Mammary microvascular endothelial cell (primary cell): ENCODE measurements around the gene PRR15. TPM values are rescaled to one million over a fixed set of nuclear protein-coding genes. Genes with fewer than 3 reads are reported as not detected.

Source experiments
- total RNA-seq: library from RNA; depleted of rRNA; stranded (reverse); fragments of >200 nt; gene quantifications from 2 replicates; pipeline ENCODE4 v1.2.3, GENCODE V29; 2015

The PRR15 gene, protein sequence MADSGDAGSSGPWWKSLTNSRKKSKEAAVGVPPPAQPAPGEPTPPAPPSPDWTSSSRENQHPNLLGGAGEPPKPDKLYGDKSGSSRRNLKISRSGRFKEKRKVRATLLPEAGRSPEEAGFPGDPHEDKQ
- 0.30 TPM in 1 of 2 replicates, not detected in the other for total RNA-seq

DNA sequence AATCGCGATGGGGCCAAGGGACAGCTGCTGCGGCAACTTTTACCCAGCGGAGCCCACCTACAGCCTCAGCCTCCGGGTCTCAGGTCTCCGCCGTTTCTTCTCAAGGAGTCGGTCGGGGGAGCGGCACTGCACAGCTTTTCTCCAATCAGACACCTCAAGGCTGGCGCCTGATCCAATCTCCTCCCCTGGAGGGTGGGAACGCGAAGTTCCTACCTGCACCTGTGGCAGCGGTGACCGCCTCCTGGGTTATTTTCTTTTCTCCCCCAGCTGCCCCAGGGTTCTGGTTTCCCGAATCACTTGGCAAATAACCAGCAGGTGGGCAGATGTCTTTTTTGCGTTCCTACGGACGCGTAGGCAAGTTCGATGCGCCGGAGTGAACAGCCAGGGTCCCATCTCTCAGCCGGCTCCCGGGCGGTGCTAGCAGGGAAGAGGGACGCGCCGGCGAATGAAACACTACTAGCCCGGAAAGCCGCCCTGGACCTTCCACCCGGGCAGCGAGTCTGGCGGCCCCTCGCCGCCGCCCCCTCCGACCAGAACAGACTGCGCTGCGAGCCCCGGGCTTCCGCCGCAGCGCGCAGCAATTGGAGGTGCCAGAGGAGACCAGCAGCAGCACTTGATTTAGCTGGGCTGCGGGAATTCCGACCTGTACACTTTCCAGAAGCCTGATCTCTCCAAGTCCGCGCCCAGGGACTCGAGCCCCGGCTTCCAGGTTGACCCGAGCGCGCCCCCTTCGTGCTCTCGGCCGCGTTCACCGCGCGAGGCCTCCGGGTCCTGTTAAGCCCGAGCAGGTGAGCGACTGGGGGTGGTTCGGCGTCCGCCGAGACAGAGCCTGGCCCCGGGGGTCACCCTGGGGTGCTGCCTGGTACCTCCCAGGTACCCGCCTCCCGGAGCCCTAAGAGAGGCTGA, at the start of gene PRR15:
TSS of gene PRR15 (plus strand) at position 246 of the 906 bp plus-strand sequence. CDS start 2,495 bp downstream, outside the sequence.

Other genes with a start within 250 kb of the PRR15 start
- gene WIPF3, start 242.7 kb downstream of the PRR15 start, total RNA-seq = not detected in 2 replicates